IMR-90 (cell line): ENCODE data around the gene PDZD7. TPM values are rescaled to one million over a fixed set of nuclear protein-coding genes. Genes with fewer than 3 reads are reported as not detected.

Experiments
- ATAC-seq: fragments of 200-7000 bp; cut with Tn5 transposase; 2 replicates; pipeline ENCODE4 v1.9.1; 2020; ENCODE audit warnings: low read depth, mild to moderate bottlenecking, moderate library complexity
- BruUV-seq: library from RNA; stranded (reverse); fragments of 400-500 nt; replicated peaks from 2 replicates; lab custom pipeline; 2021; lab: Mats Ljungman, UMichigan
- CTCF ChIA-PET: fragments of 300-600 bp; formaldehyde crosslinking; extraction: SDS; loops from one replicate; lab custom pipeline; 2021; ENCODE audit warnings: antibody characterized with exemption; lab: Yijun Ruan, JAX
- POLR2A ChIA-PET: fragments of 300-600 bp; sonication (Branson Sonifier 250); formaldehyde crosslinking; loops from one replicate; lab custom pipeline; 2022; ENCODE audit warnings: antibody characterized with exemption; ENCODE audit not compliant: unreplicated experiment; lab: Charles Lee
- DNase-seq: peaks from one replicate; pipeline ENCODE4 v3.0.0; 2013
- H2AFZ ChIP-seq: replicated peaks from 2 replicates; pipeline ENCODE3; 2013; ENCODE audit warnings: low read length, mild to moderate bottlenecking; ENCODE audit not compliant: poor library complexity
- H2AK5ac ChIP-seq: 2 replicates; pipeline ENCODE4 v1.6.1; 2013; ENCODE audit warnings: low read depth, low read length, inconsistent platforms
- H2AK9ac ChIP-seq: replicated peaks from 2 replicates; pipeline ENCODE3; 2013; ENCODE audit warnings: mild to moderate bottlenecking, low read depth, low read length, moderate library complexity; ENCODE audit not compliant: poor library complexity
- H2BK120ac ChIP-seq: 2 replicates; pipeline ENCODE4 v1.6.1; 2013; ENCODE audit warnings: low read depth, low read length, inconsistent platforms
- H2BK15ac ChIP-seq: 3 replicates; pipeline ENCODE4 v1.6.1; 2013; ENCODE audit warnings: low read depth, low read length, inconsistent platforms
- H2BK20ac ChIP-seq: 2 replicates; pipeline ENCODE4 v1.6.1; 2013; ENCODE audit warnings: low read depth, mild to moderate bottlenecking, inconsistent platforms, low read length, moderate library complexity
- H2BK5ac ChIP-seq: 2 replicates; pipeline ENCODE4 v1.6.1; 2013; ENCODE audit warnings: mild to moderate bottlenecking, low read depth, low read length, inconsistent platforms; ENCODE audit not compliant: poor library complexity, severe bottlenecking
- H3K14ac ChIP-seq: replicated peaks from 2 replicates; pipeline ENCODE4 v1.6.1; 2013; ENCODE audit warnings: low read depth, low read length, inconsistent platforms
- H3K18ac ChIP-seq: 2 replicates; pipeline ENCODE4 v1.6.1; 2013; ENCODE audit warnings: low read depth, low read length, control low read depth
- H3K23ac ChIP-seq: 2 replicates; pipeline ENCODE4 v1.6.1; 2013; ENCODE audit warnings: low read depth, low read length, inconsistent platforms
- H3K27ac ChIP-seq: 2 replicates; pipeline ENCODE4 v1.5.1; 2013; ENCODE audit warnings: mild to moderate bottlenecking, control low read depth, low read length; ENCODE audit not compliant: insufficient read depth
- H3K27me3 ChIP-seq: 2 replicates; pipeline ENCODE4 v1.6.1; 2013; ENCODE audit warnings: low read length; ENCODE audit not compliant: control insufficient read depth, insufficient read depth
- H3K36me3 ChIP-seq: 2 replicates; pipeline ENCODE4 v1.6.1; 2013; ENCODE audit warnings: low read length, mixed read lengths; ENCODE audit not compliant: control insufficient read depth, insufficient read depth
- H3K4ac ChIP-seq: 2 replicates; pipeline ENCODE4 v1.6.1; 2013; ENCODE audit warnings: low read depth, low read length, inconsistent platforms
- H3K4me1 ChIP-seq: 2 replicates; pipeline ENCODE4 v1.6.1; 2013; ENCODE audit warnings: low read length, mixed read lengths; ENCODE audit not compliant: control insufficient read depth, insufficient read depth
- H3K4me2 ChIP-seq: 2 replicates; pipeline ENCODE4 v1.6.1; 2013; ENCODE audit warnings: low read depth, mild to moderate bottlenecking, control low read depth, low read length, moderate library complexity
- H3K4me3 ChIP-seq: 2 replicates; pipeline ENCODE4 v1.5.1; 2013; ENCODE audit warnings: low read depth, mild to moderate bottlenecking, control low read depth, low read length, moderate library complexity; ENCODE audit not compliant: insufficient read depth
- H3K56ac ChIP-seq: 2 replicates; pipeline ENCODE4 v1.6.1; 2013; ENCODE audit warnings: low read length, inconsistent platforms; ENCODE audit not compliant: insufficient read depth; ENCODE audit errors: extremely low read depth
- H3K79me1 ChIP-seq, 2 experiments: 2 replicates each; pipeline ENCODE4 v1.6.1; 2013; ENCODE audit warnings: low read length in 2 of 2, inconsistent platforms in 1 of 2, low read depth in 1 of 2
- H3K9ac ChIP-seq: 2 replicates; pipeline ENCODE4 v1.6.1; 2013; ENCODE audit warnings: low read depth, low read length, control low read depth
- H3K9me1 ChIP-seq: 2 replicates; pipeline ENCODE4 v1.6.1; 2013; ENCODE audit warnings: low read length, inconsistent platforms; ENCODE audit not compliant: insufficient read depth
- H3K9me3 ChIP-seq: 2 replicates; pipeline ENCODE4 v1.6.1; 2013; ENCODE audit warnings: low read length; ENCODE audit not compliant: control insufficient read depth, insufficient read depth
- H4K20me1 ChIP-seq: 2 replicates; pipeline ENCODE4 v1.6.1; 2013; ENCODE audit warnings: low read length, inconsistent platforms; ENCODE audit not compliant: insufficient read depth
- H4K5ac ChIP-seq: 2 replicates; pipeline ENCODE4 v1.6.1; 2013; ENCODE audit warnings: mild to moderate bottlenecking, low read depth, low read length, control low read depth
- H4K8ac ChIP-seq, 2 experiments: 2 replicates each; pipeline ENCODE4 v1.6.1; 2013; ENCODE audit warnings: low read depth in 2 of 2, low read length in 2 of 2, control low read depth in 1 of 2, inconsistent platforms in 1 of 2
- H4K91ac ChIP-seq: 2 replicates; pipeline ENCODE4 v1.6.1; 2013; ENCODE audit warnings: low read depth, low read length, inconsistent platforms; ENCODE audit not compliant: insufficient read depth
- CEBPB ChIP-seq: IDR thresholded peaks from 2 replicates; pipeline ENCODE4 v1.6.1; 2012; ENCODE audit warnings: low read depth, low read length, improper control_type of control experiment
- CHD1 ChIP-seq: IDR thresholded peaks from 2 replicates; pipeline ENCODE4 v1.6.1; 2012; ENCODE audit warnings: low read depth, low read length, improper control_type of control experiment
- FOS ChIP-seq: fragments of 150-350 bp; IDR thresholded peaks from 2 replicates; pipeline ENCODE4 v1.6.1; 2016; ENCODE audit warnings: low read depth, low read length
- MAFK ChIP-seq: IDR thresholded peaks from 2 replicates; pipeline ENCODE4 v1.6.1; 2012; ENCODE audit warnings: low read depth, low read length, improper control_type of control experiment
- MAZ ChIP-seq: IDR thresholded peaks from 2 replicates; pipeline ENCODE4 v1.6.1; 2012; ENCODE audit warnings: low read depth, mild to moderate bottlenecking, low read length, improper control_type of control experiment, moderate library complexity, borderline replicate concordance
- MXI1 ChIP-seq: IDR thresholded peaks from 2 replicates; pipeline ENCODE4 v1.6.1; 2012; ENCODE audit warnings: low read depth, mild to moderate bottlenecking, low read length, moderate library complexity, borderline replicate concordance
- NFE2L2 ChIP-seq: fragments of 150-350 bp; IDR thresholded peaks from 2 replicates; pipeline ENCODE4 v1.6.1; 2016; ENCODE audit warnings: low read depth, mild to moderate bottlenecking, low read length
- POLR2A ChIP-seq: IDR thresholded peaks from 2 replicates; pipeline ENCODE4 v1.6.1; 2012; ENCODE audit warnings: mild to moderate bottlenecking, low read depth, low read length
- RAD21 ChIP-seq: IDR thresholded peaks from 2 replicates; pipeline ENCODE4 v1.6.1; 2012; ENCODE audit warnings: low read length, improper control_type of control experiment
- RFX5 ChIP-seq: IDR thresholded peaks from 2 replicates; pipeline ENCODE4 v1.8.0; 2012; ENCODE audit warnings: low read depth, mild to moderate bottlenecking, low read length, moderate library complexity
- SMC3 ChIP-seq: fragments of 150-350 bp; IDR thresholded peaks from 2 replicates; pipeline ENCODE4 v1.6.1; 2016; ENCODE audit warnings: low read depth, mild to moderate bottlenecking, antibody characterized with exemption, low read length, moderate library complexity
- WGBS, 2 experiments: methylation state at CpG; one replicate each; pipeline versions ENCODE4 v1.1.5 to v1.1.7; 2013; ENCODE audit warnings: missing lambda C conversion rate in 2 of 2; ENCODE audit not compliant: insufficient read length in 1 of 2; ENCODE audit errors: extremely low coverage in 2 of 2; 5-methylcytosine and 5-hydroxymethylcytosine counted together
- dilution Hi-C: fragments of 300-500 bp; cut with HindIII; formaldehyde crosslinking; loops from one replicate; pipeline ENCODE4 v1.14.3; 2018; ENCODE audit warnings: low sequenced_read_pairs; ENCODE audit not compliant: unreplicated experiment
- in situ Hi-C: fragments of 300-500 bp; cut with MboI; formaldehyde crosslinking; loops from 3 replicates; pipeline ENCODE4 v1.14.3; 2019; ENCODE audit warnings: low sequenced_read_pairs, inconsistent platforms, mixed read lengths
- intact Hi-C: fragments of 100-400 bp; cut with micrococcal nuclease; formaldehyde crosslinking; loops from 2 replicates; pipeline ENCODE4 v1.10.0; 2022
- polyA plus RNA-seq, 3 experiments: library from polyadenylated mRNA; depleted of rRNA; stranded (reverse); fragments of >200 nt; gene quantifications; 2 replicates each; pipeline ENCODE4 v1.2.3, GENCODE V29; 2012; ENCODE audit warnings: low replicate concordance in 1 of 3
- total RNA-seq: library from RNA; depleted of rRNA; stranded (reverse); fragments of >200 nt; gene quantifications from 2 replicates; pipeline ENCODE4 v1.2.3, GENCODE V29; 2012
- TF ChIP-seq, protein P1 (sequence below): fragments of 150-350 bp; IDR thresholded peaks from 2 replicates; pipeline ENCODE4 v1.6.1; 2017; ENCODE audit warnings: mild to moderate bottlenecking, antibody characterized with exemption, low read length, low read depth
- TF ChIP-seq, protein P2 (sequence below): fragments of 150-350 bp; IDR thresholded peaks from 2 replicates; pipeline ENCODE4 v1.6.1; 2016; ENCODE audit warnings: low read depth, mild to moderate bottlenecking, low read length, moderate library complexity, borderline replicate concordance
- TF ChIP-seq, protein P3 (sequence below): conservative IDR thresholded peaks from 2 replicates; pipeline ENCODE4 v1.5.1; 2012; ENCODE audit warnings: mild to moderate bottlenecking, low read depth, low read length, improper control_type of control experiment

PDZD7 gene
- total and polyA plus RNA-seq, 2 of the 4 experiments (the other 2 are of a cell fraction) = 0.90 to 1.5 TPM

DNA sequence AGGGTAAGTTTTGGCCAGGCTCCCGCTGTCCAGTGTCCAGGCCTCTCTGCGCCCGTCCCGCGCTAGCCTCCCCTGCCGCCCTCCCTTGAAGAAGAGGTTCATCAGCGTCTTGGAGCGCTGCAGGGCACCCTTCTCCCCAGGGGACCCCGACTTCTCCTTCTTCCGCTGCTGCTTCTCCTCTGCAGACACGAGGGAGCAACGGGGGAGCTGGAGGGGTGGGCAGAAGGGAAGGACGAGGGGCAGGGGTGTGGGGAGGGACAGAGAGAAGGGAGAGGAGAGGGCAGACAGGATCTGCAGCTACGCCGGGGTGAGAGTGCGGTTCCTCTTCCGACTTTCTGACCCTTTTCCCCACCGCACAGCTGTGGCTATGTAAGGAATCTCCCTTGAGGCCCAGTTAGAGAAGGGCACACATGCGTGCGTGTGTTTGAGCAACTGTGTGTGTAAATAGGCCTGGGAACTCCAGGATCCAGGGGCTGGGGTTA, 12.8 kb downstream of the PDZD7 start (continued):
- TF ChIP-seq MXI1 = no peak

DNA sequence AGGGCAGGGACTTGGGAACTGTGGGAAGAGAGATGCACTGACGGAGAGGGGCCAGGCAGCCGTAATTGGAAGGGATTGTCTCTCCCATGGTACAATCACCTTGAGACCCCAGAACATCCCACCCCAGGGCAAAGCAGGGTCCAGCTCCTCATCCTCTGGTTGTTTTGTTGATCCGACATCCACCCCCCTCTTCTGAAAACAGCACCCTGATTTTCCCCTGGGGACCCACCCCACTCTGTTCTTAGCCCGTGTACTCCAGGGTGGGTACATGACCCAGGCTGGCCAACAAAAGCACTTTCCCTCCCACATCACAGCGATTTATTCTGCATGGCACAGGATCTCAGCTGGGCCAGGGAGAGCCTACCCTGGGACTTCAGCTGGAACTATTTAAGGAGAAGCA, 14.1 kb downstream of the PDZD7 start:
- intact Hi-C loops = loop anchor here (10.0 kb wide), 1 partner anchor 452 kb away; no protein-coding TSS in a partner anchor
- Histone ChIP-seq H4K91ac (no peak overlapping the region), H3K14ac (no peak overlapping the region), H2BK5ac (no peak overlapping the region), H3K18ac (no peak overlapping the region), H3K9me1 (peaks cover 13% of the 10 kb centered on the region), H3K36me3 (no peaks in the 10 kb centered on the region), H3K9me3 (no peaks in the 10 kb centered on the region), H3K4me1 (peaks cover 22% of the 10 kb centered on the region), H4K8ac (no peak overlapping the region), H2BK120ac (no peak overlapping the region), H2AFZ (no peak overlapping the region), H3K27ac (no peak overlapping the region), H3K4me2 (no peak overlapping the region), H3K79me1 (0 out of 4 replicates have a peak, but pooled peaks cover 0 to 7% of the 10 kb centered on the region in 2 experiments), H3K9ac (no peak overlapping the region), H3K23ac (no peak overlapping the region), H4K5ac (no peak overlapping the region), H3K27me3 (peaks cover 1% of the 10 kb centered on the region; the same call in 1 of the 2 replicates), H3K4ac (no peak overlapping the region), H3K4me3 (no peak overlapping the region), H2AK5ac (peak overlapping the region; percentile 36; the same call in 1 of the 2 replicates), H2BK20ac (no peak overlapping the region), H4K20me1 (peaks cover 4% of the 10 kb centered on the region; the same call in 1 of the 2 replicates), H2BK15ac (no peak overlapping the region), H3K56ac (no peak overlapping the region), H2AK9ac (peak overlapping the region; percentile 19)
- BruUV-seq = no TSS peak
- in situ Hi-C loops = no loop called here
- dilution Hi-C loops = no loop called here
- DNase-seq = no peak
- no peak for ATAC-seq
- WGBS, 2 experiments = 76% methylated on average over 2 of the region's 5 CpGs; no CpG with 5 or more reads in 1 of the 2 experiments
- ChIA-PET CTCF (interaction anchor here (6.8 kb wide), 1 partner anchor 18 kb away, joined by 48 read pairs; the partner anchor contains the start of gene LZTS2), POLR2A (no interaction called here)
- no peak for TF ChIP-seq SMC3
- TF ChIP-seq CHD1 = no peak
- no peak for TF ChIP-seq RAD21
- no peak for TF ChIP-seq CEBPB
- no peak for TF ChIP-seq FOS
- TF ChIP-seq NFE2L2 = no peak
- TF ChIP-seq, protein P1, sequence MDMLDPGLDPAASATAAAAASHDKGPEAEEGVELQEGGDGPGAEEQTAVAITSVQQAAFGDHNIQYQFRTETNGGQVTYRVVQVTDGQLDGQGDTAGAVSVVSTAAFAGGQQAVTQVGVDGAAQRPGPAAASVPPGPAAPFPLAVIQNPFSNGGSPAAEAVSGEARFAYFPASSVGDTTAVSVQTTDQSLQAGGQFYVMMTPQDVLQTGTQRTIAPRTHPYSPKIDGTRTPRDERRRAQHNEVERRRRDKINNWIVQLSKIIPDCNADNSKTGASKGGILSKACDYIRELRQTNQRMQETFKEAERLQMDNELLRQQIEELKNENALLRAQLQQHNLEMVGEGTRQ = no peak
- TF ChIP-seq, protein P2, sequence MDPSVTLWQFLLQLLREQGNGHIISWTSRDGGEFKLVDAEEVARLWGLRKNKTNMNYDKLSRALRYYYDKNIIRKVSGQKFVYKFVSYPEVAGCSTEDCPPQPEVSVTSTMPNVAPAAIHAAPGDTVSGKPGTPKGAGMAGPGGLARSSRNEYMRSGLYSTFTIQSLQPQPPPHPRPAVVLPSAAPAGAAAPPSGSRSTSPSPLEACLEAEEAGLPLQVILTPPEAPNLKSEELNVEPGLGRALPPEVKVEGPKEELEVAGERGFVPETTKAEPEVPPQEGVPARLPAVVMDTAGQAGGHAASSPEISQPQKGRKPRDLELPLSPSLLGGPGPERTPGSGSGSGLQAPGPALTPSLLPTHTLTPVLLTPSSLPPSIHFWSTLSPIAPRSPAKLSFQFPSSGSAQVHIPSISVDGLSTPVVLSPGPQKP = no peak
- TF ChIP-seq MAFK = no peak
- no peak for TF ChIP-seq RFX5
- TF ChIP-seq, protein P3, sequence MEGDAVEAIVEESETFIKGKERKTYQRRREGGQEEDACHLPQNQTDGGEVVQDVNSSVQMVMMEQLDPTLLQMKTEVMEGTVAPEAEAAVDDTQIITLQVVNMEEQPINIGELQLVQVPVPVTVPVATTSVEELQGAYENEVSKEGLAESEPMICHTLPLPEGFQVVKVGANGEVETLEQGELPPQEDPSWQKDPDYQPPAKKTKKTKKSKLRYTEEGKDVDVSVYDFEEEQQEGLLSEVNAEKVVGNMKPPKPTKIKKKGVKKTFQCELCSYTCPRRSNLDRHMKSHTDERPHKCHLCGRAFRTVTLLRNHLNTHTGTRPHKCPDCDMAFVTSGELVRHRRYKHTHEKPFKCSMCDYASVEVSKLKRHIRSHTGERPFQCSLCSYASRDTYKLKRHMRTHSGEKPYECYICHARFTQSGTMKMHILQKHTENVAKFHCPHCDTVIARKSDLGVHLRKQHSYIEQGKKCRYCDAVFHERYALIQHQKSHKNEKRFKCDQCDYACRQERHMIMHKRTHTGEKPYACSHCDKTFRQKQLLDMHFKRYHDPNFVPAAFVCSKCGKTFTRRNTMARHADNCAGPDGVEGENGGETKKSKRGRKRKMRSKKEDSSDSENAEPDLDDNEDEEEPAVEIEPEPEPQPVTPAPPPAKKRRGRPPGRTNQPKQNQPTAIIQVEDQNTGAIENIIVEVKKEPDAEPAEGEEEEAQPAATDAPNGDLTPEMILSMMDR = no peak
- no peak for TF ChIP-seq MAZ
- TF ChIP-seq POLR2A = no peak
